Stimulated activated CD4-positive, alpha-beta T cell treated with anti-CD3 and anti-CD28 coated beads, Interleukin-1b, Interleukin-23, amount 100 ng/mL, for 1 hour (primary cell): Measurements from ENCODE around the gene PTPN2.

ENCODE experiments used
- DNase-seq, 2 donors: peaks; one replicate each; pipeline ENCODE4 v3.0.0-alpha.2; 2020; ENCODE audit warnings: low read depth in 2 of 2

PTPN2 gene

GRCh38 chr18:12857991-12858544 lies 26.0 kb downstream of the PTPN2 start:
- no peak for DNase-seq

DNA sequence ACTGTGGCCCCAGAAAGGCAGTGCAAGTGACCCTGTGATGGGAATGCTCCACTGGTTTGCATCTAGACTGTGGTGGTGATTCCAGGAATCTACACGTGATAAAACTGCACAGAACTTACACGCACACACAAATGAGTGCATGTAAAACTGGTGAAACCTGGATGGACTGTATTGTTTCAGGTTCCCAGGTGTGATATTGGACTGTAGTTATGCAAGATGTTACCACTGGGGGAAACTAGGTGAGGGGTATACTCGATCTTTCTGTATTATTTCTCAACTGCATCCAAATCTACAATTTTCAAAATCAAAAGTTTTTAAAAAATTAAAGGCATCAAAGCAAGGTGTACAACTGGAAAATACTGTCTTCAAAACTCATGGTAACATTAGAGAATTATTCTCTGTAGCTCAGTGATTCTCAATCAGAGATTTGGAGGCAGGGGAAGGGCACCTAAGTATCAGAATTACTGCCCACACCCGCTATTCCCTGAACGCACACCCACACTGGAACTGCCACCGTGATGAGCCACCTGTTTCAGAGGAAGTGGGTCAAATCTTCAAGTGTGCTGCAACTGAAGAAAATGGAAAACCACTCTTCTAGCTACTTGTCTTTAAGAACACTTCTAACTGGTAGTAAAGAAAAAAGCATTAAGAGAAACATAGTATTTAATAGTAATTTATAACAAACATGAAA lies 26.7 kb downstream of the PTPN2 start:
- no peak for DNase-seq

GRCh38 chr18:12855916-12856315 lies 28.1 kb downstream of the PTPN2 start:
- DNase-seq, result no peak

DNA sequence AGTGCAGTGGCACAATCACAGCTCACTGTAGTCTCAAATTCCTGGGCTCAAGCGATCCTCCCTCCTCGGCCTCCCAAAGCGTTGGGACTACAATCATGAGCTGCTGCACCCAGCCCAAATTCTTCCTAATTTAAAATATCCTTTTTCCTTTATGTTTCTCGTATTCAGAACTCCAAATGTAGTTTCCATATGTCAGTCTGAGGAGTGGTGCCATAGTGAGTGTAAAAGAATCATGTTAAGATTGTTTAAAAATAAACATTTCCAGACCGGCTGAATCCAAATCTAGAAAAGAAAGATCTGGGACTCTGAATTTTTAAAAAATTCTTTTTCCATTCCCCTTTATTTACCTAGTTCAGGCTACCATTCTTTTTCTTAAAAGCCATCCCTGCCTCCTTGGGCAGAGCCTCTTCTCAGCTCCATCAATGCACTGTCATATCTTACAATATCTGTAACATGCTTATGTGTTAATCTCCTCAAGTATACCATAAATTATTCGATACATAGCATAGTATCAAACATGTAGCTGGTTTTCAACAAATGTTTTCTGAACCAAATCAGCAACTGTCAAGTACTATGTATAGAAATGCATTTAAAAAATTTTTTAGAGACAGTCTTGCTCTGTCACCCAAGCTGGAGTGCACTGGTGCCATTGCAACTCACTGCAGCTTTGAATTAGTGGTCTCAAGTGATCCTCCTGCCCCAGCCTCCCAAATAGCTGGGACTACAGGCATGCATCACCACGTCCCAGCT lies 31.3 kb downstream of the PTPN2 start:
- DNase-seq, result no peak

- no peak for DNase-seq
Measured at GRCh38 chr18:12851716-12852115, 32.3 kb downstream of the PTPN2 start.

GRCh38 chr18:12849548-12849947 lies 34.5 kb downstream of the PTPN2 start:
- DNase-seq, result no peak

DNA sequence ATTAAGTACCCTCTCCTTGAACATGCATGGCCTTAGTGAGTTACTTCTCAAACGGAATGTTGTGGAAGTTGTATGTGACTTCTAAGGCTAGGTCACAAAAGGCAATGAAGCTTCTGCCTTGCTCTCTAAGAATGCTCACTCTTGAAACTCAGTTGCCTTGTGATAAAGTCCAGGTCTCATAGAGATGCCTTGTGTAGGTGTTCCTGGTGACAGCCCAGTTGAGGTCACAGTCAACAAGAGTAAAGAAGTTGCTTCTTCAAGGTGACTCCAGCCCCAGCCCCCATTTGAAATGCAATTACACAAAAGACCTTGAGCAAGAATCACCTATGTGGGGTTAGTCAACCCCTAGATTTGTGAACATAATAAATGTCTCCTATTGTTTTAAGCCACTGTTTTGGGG lies 35.6 kb downstream of the PTPN2 start:
- no peak for DNase-seq

DNA sequence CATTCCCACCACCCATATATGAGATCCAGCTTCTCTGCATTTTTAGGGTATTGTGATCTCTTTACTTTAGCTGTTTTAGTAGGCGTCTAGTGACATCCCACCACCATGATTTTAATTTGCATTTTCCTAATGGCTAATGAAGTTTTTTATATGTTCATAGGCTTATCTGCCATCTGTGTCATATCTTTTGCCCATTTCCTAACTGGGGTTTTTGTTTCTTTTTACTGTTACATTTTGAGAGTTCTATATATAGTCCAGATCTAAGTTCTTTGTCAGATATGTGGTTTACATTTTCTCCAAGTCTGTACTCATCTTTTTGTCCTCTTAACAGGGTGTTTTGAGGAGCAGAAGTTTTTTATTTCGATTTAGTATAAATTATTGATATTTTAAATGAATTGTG lies 39.6 kb downstream of the PTPN2 start:
- DNase-seq, result no peak

DNA sequence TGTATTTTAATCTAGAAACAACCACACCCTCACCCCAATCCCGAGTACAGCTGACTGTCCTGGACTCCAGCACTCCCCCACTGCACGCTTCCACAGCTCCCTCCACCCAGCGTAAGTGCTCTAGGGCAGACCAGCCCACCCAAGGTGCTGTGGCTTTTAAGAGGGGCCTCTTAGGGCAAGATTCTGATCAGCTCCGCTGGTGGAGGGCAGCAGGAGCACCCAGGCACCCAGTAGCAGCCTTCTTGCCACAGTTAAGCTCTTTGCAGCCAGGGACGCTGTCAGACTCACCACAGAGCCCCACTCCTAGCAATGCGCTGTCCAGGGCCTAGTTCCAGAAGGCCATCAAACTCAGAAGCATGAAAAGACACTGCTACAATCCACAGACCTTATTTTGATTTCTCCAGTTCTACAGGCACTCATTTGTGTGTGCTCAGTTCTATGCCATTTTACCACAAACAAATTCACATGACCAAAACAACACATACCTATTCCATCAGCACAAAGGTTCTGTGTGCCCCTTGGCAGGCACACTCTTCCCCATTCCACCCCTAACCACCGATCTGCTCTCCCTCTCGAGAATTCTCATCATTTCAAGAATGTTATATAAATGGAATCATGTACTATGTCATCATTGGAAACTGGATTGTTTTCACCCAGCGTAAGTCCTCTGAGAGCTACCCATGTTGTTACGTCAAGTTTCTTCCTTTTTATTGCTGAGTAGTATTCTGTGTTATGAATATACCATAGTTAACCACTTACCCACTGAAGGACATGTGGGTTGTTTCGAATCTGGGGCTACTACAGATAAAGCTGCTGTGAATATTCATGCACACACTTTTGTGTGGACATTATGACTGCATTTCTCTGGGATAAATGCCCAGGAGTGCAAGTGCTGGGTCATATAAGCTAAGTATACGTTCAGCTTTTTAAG lies 40.4 kb downstream of the PTPN2 start:
- DNase-seq, result no peak

GRCh38 chr18:12842459-12843380 lies 41.3 kb downstream of the PTPN2 start:
- no peak for DNase-seq

DNA sequence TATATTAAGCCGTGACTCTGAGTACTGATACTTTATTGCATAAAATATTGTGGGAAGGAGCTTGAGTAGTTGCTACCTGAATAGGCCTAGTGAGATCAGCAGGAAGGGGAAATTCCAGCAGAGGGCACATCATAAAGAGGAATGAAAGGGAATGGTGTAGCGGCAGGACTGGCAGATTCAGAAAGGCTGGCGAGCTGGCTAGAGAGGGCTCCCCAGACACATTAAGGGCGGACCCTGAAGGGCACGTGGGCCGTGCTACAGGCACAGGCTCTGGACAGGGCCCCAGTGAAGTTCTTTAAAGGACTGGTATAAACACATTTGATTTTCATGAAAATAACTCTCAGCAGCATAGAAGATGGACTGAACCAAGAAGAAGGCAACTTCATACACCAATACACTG lies 43.0 kb downstream of the PTPN2 start:
- DNase-seq, result no peak

GRCh38 chr18:12840382-12840781 lies 43.7 kb downstream of the PTPN2 start:
- DNase-seq, result no peak

DNA sequence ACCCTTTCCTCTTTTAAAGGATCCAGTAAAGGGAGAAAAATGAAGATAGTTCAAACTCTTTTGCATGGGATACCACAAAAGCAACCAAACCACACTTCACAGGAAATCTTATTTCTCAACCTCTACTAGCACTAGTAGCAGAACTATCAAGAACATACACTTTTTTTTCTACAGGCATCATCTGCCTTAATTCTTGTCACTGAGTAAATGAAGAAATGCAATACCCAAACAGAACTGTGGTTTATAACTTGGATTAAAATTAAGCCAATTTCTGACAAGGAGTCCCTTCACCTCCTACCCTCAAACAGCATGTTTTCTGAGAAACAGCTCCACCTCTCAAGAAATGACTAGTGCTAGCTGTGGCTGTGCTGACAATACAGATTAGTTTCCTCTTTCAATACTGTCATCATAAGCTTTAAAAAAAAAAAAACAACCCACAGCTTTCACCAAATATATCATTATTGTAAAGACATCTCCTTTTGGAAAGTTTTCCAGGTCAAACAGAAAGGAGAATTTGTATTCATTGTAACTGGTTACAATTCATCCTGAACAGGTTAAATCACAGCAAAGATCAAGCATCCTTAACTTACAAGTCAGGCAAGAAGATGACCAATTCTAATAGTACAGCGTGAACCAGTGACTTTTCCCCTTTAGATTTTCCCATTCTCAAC lies 44.4 kb downstream of the PTPN2 start:
- no peak for DNase-seq

DNA sequence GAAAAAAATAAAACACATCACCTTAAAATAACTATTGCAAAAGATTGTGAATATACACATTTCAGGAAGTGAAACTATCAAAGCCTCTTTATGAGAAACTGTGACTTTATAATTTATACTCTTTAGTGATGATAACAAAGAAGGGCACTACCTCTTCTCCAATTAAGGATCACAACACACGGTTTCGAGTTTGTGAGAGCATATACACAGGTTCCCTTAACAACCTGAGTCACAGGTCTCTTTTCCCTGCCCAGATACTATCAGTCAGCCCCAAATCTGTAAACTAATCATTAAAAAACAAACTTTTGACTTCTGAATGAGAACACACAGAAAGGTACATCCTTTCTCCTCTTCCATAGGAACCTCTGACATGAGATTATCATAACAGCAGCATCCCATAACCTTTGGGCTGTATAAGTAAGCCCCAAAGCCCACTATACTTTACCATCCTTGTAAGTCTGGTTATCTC lies 44.9 kb downstream of the PTPN2 start:
- no peak for DNase-seq

DNA sequence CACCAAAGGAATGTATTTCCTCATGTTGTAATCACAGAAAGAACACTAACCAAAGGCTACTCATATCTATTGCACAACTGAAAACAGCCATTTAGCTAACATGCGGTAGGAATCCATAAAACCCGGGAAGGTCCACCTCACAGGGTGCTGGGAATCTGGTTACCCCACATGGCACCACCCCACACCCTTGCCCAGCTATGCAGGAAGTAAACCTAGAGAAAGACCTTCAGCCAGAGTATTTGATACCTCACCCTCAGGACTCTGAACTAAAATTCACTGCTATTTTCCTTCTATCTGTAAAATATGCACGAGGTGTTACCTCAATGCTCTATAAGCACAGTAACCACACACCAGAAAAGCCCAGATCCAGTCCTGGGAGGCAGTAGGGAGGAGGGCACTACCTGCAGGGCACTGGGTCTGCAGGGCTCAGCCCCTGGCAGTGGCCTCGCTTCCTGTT lies 45.8 kb downstream of the PTPN2 start:
- no peak for DNase-seq

- DNase-seq, result no peak
Measured at GRCh38 chr18:12837747-12838146, 46.3 kb downstream of the PTPN2 start.

DNA sequence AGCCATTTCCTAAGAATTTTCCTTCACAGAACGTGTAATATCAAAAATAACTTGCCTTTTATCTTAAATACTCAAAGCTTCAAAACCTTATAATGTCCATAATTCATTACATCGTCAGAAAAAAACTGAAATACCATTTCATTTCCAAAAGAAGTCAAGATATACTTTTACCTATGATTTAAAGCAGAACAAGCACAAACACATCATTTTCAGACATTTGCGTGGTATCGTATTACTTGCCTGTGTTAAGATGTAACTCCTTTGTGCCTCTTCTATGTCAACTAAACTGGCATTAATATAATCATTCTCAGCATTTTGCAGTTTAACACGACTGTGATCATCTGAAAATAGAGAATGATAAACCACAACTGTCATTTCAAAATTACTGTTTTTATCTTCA lies 47.5 kb downstream of the PTPN2 start:
- DNase-seq, result no peak

DNA sequence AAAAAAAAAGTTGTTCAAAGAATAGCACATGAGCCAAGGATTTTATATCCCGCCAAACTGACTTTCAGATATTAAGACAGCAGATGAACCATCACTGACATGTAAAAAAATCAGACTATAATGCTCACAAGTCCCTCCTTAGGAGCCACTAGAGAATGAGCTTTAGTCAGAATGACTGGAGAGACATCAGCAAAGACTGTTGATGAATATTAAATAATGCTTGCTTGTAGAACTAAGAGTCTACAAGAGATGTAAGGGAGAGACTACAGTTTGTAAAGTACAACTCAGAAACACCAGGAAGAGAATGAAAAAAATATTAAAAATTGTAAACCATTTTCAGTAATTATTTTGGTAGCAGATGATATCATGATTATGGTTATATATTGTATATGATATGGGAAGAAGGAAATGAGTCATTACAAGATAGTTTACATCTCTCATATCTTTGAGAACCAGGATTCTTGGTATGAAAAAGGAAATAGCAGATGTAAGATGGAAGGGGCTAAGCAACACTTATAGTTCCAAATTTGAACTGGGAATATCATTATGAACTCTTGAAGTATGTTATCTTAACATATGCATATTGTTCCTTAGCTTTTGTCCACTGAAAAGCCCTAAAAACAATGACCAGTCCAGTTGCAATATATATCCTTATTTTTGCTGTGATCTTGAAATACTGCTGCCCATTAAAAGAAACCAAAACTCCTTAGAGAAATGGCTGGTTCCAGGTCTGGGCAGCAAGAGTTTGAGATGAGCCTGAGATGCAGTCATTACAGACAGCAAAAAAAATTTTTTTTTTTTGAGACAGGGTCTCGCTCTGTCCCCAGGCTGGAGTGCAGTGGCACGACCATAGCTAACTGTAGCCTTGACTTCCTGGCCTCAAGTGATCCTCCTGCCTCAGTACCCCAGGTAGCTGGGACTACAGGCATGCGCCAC lies 55.7 kb downstream of the PTPN2 start:
- no peak for DNase-seq

DNA sequence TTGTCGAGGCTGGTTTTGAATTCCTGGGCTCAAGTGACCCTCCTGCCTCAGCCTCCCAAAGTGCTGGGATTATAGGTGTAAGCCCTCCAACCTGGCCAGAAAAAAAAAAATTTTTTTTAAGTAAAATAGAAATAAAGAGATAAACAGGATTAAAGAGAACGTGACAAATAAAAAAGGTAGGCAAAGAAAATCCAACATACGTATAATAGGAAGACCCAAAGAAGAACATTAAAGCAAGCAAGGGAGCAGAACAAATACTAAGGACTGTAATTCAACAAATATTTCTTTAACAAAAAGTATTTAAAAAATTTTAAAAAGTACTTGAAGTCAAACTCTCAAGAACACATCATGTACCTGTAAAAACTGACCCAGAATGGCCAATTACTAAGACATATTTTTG lies 56.4 kb downstream of the PTPN2 start:
- DNase-seq, result no peak
